Measurements from ENCODE around the gene EPHA6. TPM values are rescaled to one million over a fixed set of nuclear protein-coding genes. Genes with fewer than 3 reads are reported as not detected.

Gene EPHA6
- total RNA-seq, 4 donors from 2014 or later: not detected

DNA sequence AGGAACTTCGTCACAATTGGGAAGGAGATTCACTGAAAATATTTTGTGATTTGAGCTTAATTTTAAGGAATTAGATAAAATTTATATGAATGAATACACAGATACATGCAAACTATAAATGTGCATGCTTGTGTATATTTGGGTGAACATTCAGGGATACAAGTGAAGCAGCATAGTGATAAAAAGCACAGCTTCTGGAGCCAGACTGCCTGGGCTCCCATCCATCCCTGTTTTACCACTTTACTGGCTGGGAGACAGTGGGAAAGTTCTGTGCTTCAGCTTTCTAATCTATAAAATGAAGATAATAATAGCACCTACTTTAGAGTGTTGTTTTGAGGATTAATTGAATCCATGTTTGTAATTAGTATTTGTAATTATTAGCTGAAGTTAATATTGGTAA is 8.1 kb upstream of the EPHA6 start:
- Histone ChIP-seq H3K27me3 (peaks cover 3 to 14% (median 12%) of the 10 kb centered on the region in 3 donors), H3K9me3 (no peaks in the 10 kb centered on the region), H3K4me1 (no peaks in the 10 kb centered on the region), H3K4me3 (no peak overlapping the region), H3K36me3 (no peaks in the 10 kb centered on the region), H3K27ac (no peak overlapping the region)
- DNase-seq (no peak), ATAC-seq (no peak)
- intact Hi-C loops (cut with DNase I; ENCODE audit: low total_unique reads) (no loop called here), in situ Hi-C loops (cut with MboI; ENCODE audit: low sequenced_read_pairs in 4 of 4) (no loop called here)
- TF ChIP-seq, protein P1, sequence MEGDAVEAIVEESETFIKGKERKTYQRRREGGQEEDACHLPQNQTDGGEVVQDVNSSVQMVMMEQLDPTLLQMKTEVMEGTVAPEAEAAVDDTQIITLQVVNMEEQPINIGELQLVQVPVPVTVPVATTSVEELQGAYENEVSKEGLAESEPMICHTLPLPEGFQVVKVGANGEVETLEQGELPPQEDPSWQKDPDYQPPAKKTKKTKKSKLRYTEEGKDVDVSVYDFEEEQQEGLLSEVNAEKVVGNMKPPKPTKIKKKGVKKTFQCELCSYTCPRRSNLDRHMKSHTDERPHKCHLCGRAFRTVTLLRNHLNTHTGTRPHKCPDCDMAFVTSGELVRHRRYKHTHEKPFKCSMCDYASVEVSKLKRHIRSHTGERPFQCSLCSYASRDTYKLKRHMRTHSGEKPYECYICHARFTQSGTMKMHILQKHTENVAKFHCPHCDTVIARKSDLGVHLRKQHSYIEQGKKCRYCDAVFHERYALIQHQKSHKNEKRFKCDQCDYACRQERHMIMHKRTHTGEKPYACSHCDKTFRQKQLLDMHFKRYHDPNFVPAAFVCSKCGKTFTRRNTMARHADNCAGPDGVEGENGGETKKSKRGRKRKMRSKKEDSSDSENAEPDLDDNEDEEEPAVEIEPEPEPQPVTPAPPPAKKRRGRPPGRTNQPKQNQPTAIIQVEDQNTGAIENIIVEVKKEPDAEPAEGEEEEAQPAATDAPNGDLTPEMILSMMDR (IDR thresholded peaks at IDR 0.05 in 4 of 5, conservative IDR thresholded peaks at IDR 0.05 in 1 of 5): no peak
- no peak for TF ChIP-seq POLR2A (IDR thresholded peaks at IDR 0.05)

DNA sequence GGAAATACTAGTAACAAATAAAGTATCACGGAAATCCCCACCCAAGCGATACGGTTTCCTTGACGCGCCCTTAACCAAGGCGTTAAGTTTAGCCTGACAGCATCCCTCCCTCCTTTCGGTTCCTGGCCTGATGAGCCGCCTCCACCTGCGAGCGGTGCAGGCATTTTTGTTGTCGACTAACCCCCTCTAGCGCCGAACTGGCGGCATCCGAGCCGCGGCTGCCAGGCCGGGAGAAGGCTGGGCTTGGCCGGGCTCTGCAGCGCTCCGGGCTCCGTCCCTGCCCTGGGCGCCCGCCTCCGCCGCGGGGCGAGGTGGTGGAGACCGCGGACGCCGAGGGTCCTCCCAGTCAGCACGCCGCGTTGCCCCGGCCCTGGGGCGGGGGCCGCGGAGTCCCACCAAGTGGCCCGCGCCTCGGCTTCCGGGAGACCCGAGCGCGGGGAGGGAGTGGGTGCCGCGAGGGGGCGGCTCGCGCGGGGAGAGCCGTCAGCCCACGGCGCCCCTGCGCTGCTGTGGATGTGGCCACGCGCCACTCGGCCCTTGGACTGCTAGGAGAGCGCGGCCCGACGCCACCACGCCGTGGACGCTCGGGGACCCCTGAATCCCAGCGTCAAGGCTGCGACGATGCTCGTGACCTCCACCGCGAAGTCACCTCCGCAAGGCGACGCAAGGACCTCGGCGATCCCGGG is 1.1 kb upstream of the EPHA6 start:
- H3K9me3 ChIP-seq: no peaks in the 10 kb centered on the region
- ATAC-seq: peak in 1 of 2 donors; percentile 19
- no peak overlapping the region for H3K27ac ChIP-seq
- no peak for TF ChIP-seq POLR2A (IDR thresholded peaks at IDR 0.05)
- TF ChIP-seq, protein P1 (IDR thresholded peaks at IDR 0.05 in 4 of 5, conservative IDR thresholded peaks at IDR 0.05 in 1 of 5): no peak
- peaks cover 5 to 21% of the 10 kb centered on the region in 2 donors for H3K4me1 ChIP-seq
- peaks cover 26 to 59% (median 42%) of the 10 kb centered on the region in 3 donors for H3K27me3 ChIP-seq
- intact Hi-C loops (cut with DNase I; ENCODE audit: low total_unique reads): no loop called here
- peak in 1 of 2 donors; percentile 14 for DNase-seq
- in situ Hi-C loops (cut with MboI; ENCODE audit: low sequenced_read_pairs in 4 of 4): no loop called here
- peak overlapping the region; percentile 42 to 49 (median 47) for H3K4me3 ChIP-seq
- H3K36me3 ChIP-seq: no peaks in the 10 kb centered on the region

GRCh38 chr3:96814651-96815567 is 515 bp downstream of the EPHA6 start:
- ATAC-seq: no peak

GRCh38 chr3:96831175-96831574 is 16.8 kb downstream of the EPHA6 start:
- no peak for TF ChIP-seq POLR2A (IDR thresholded peaks at IDR 0.05)
- TF ChIP-seq, protein P1 (IDR thresholded peaks at IDR 0.05 in 4 of 5, conservative IDR thresholded peaks at IDR 0.05 in 1 of 5): no peak
- H3K27ac ChIP-seq: no peak overlapping the region
- intact Hi-C loops (cut with DNase I; ENCODE audit: low total_unique reads): no loop called here
- H3K27me3 ChIP-seq: no peaks in the 10 kb centered on the region
- ATAC-seq (no peak), DNase-seq (no peak)
- no peaks in the 10 kb centered on the region for H3K36me3 ChIP-seq
- in situ Hi-C loops (cut with MboI; ENCODE audit: low sequenced_read_pairs in 4 of 4): no loop called here
- H3K4me3 ChIP-seq: no peak overlapping the region
- H3K4me1 ChIP-seq: no peaks in the 10 kb centered on the region
- H3K9me3 ChIP-seq: no peaks in the 10 kb centered on the region

More at GRCh38 chr3:96814651-96815567, 515 bp downstream of the EPHA6 start:
- no peak for TF ChIP-seq POLR2A (IDR thresholded peaks at IDR 0.05)
- TF ChIP-seq, protein P1 (IDR thresholded peaks at IDR 0.05 in 4 of 5, conservative IDR thresholded peaks at IDR 0.05 in 1 of 5): no peak
- H3K27me3 ChIP-seq: peaks cover 26 to 59% (median 42%) of the 10 kb centered on the region in 3 donors
- H3K27ac ChIP-seq: no peak overlapping the region
- H3K4me3 ChIP-seq: peak overlapping the region; percentile 42 to 49 (median 47)
- peaks cover 5 to 21% of the 10 kb centered on the region in 2 donors for H3K4me1 ChIP-seq
- no peak for DNase-seq
- H3K9me3 ChIP-seq: no peaks in the 10 kb centered on the region
- intact Hi-C loops (cut with DNase I; ENCODE audit: low total_unique reads) (no loop called here), in situ Hi-C loops (cut with MboI; ENCODE audit: low sequenced_read_pairs in 4 of 4) (no loop called here)
- no peaks in the 10 kb centered on the region for H3K36me3 ChIP-seq

Measured in gastrocnemius medialis (tissue), 4 donors.